ENCODE results near the gene HOXC9.

- TF ChIP-seq CTCF (IDR thresholded peaks at IDR 0.05) (no peak), POLR2A (IDR thresholded peaks at IDR 0.05) (no peak)
These were observed 20.1 kb downstream of the HOXC9 start for GRCh38 chr12:54019924-54020590.
